ENCODE results near the gene SRSF1.
"Not testable (repeated sequence)": the region's sequence is repeated elsewhere in the genome, so short reads cannot be mapped to it uniquely, and the experiment has no call there.

The SRSF1 gene

GRCh38 chr17:57988301-57989250 is 18.5 kb downstream of the SRSF1 start:
- peak; percentile 59 to 72 (median 61) for DNase-seq

GRCh38 chr17:57987581-57988300 is 19.3 kb downstream of the SRSF1 start, which contains the start of gene VEZF1:
Gene VEZF1, minus strand, starts transcription at chr17:57988254. Its CDS starts 143 bp downstream, at chr17:57988111.
- peak; percentile 78 to 92 (median 83) for DNase-seq

- peak; percentile 93 to 97 (median 93) for DNase-seq
Observed at GRCh38 chr17:57986841-57987580, 20.0 kb downstream of the SRSF1 start.

- peak; percentile 58 to 87 (median 71) for DNase-seq
Observed at GRCh38 chr17:57985675-57985974, 21.4 kb downstream of the SRSF1 start.

GRCh38 chr17:57984936-57985674 is 21.9 kb downstream of the SRSF1 start:
- no peak for DNase-seq

GRCh38 chr17:57984261-57984890 is 22.7 kb downstream of the SRSF1 start:
- no peak for DNase-seq

GRCh38 chr17:57983446-57983845 is 23.6 kb downstream of the SRSF1 start:
- no peak for DNase-seq

GRCh38 chr17:57982452-57983170 is 24.4 kb downstream of the SRSF1 start:
- DNase-seq: no peak

GRCh38 chr17:57980522-57980921 is 26.5 kb downstream of the SRSF1 start:
- no peak for DNase-seq

- no peak for DNase-seq
Observed at GRCh38 chr17:57979076-57979475, 28.0 kb downstream of the SRSF1 start.

- no peak for DNase-seq
Observed at GRCh38 chr17:57976594-57976993, 30.5 kb downstream of the SRSF1 start.

- no peak for DNase-seq
Observed at GRCh38 chr17:57975044-57975443, 32.0 kb downstream of the SRSF1 start.

- not testable (repeated sequence) for DNase-seq
Observed at GRCh38 chr17:57974053-57974824, 32.8 kb downstream of the SRSF1 start.

- DNase-seq: no peak
Observed at GRCh38 chr17:57972151-57972550, 34.9 kb downstream of the SRSF1 start.

- DNase-seq: no peak
Observed at GRCh38 chr17:57971572-57971971, 35.5 kb downstream of the SRSF1 start.

- DNase-seq: no peak
Observed at GRCh38 chr17:57970710-57971109, 36.3 kb downstream of the SRSF1 start.

- no peak for DNase-seq
Observed at GRCh38 chr17:57968456-57968855, 38.6 kb downstream of the SRSF1 start.

- no peak for DNase-seq
Observed at GRCh38 chr17:57966875-57967274, 40.2 kb downstream of the SRSF1 start.

GRCh38 chr17:57966246-57966645 is 40.8 kb downstream of the SRSF1 start:
- no peak for DNase-seq

- no peak for DNase-seq
Observed at GRCh38 chr17:57965521-57966160, 41.4 kb downstream of the SRSF1 start.
